ENCODE measurements around the gene PSMD3. TPM values are rescaled to one million over a fixed set of nuclear protein-coding genes. Genes with fewer than 3 reads are reported as not detected.

The PSMD3 gene
- total RNA-seq, 2 donors from 2014 or later: 68.8 to 74.2 TPM

- no peaks in the 10 kb centered on the region for H3K9me3 ChIP-seq
- H3K4me3 ChIP-seq: no peak overlapping the region
- TF ChIP-seq, protein P1, sequence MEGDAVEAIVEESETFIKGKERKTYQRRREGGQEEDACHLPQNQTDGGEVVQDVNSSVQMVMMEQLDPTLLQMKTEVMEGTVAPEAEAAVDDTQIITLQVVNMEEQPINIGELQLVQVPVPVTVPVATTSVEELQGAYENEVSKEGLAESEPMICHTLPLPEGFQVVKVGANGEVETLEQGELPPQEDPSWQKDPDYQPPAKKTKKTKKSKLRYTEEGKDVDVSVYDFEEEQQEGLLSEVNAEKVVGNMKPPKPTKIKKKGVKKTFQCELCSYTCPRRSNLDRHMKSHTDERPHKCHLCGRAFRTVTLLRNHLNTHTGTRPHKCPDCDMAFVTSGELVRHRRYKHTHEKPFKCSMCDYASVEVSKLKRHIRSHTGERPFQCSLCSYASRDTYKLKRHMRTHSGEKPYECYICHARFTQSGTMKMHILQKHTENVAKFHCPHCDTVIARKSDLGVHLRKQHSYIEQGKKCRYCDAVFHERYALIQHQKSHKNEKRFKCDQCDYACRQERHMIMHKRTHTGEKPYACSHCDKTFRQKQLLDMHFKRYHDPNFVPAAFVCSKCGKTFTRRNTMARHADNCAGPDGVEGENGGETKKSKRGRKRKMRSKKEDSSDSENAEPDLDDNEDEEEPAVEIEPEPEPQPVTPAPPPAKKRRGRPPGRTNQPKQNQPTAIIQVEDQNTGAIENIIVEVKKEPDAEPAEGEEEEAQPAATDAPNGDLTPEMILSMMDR (IDR thresholded peaks at IDR 0.05): no peak
- ATAC-seq (ENCODE audit: insufficient number of reproducible peaks, low FRiP score, low read depth) (no peak), DNase-seq (ENCODE audit: low spot score) (no peak)
- H3K36me3 ChIP-seq: no peaks in the 10 kb centered on the region
- no peak overlapping the region for H3K27ac ChIP-seq
- H3K4me1 ChIP-seq (ENCODE audit: control insufficient read depth in 1 of 2, low read depth in 2 of 2): no peaks in the 10 kb centered on the region
- no peaks in the 10 kb centered on the region for H3K27me3 ChIP-seq (replicated peaks; ENCODE audit: insufficient read depth)
Measured at GRCh38 chr17:39969375-39969774, 11.2 kb upstream of the PSMD3 start.

DNA sequence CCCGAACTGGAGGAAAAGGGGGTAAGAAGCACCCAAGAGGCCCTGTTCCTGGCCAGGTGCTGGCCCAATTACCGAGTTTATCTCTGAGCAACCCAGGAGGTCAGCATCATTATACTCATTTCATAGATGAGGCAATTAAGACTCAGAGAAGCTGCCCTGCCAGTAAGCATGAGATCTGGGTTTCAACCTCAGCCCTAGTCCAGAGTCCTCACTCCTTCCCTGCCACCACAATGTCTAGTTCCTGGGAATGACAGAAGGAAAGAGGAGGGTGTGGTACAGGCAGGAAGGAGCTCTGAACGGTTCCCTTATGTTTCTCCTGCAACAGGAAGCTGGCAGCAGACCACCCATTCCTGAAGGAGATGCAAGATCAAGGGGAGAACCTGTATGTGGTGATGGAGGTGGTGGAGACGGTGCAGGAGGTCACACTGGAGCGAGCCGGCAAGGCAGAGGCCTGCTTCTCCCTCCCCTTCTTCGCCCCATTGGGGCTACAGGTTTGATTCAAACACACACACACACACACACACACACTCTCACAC lies 10.4 kb upstream of the PSMD3 start:
- Histone ChIP-seq H3K27ac (no peak overlapping the region), H3K9me3 (no peaks in the 10 kb centered on the region), H3K27me3 (replicated peaks; ENCODE audit: insufficient read depth) (no peaks in the 10 kb centered on the region), H3K4me3 (no peak overlapping the region), H3K36me3 (no peaks in the 10 kb centered on the region), H3K4me1 (ENCODE audit: control insufficient read depth in 1 of 2, low read depth in 2 of 2) (no peaks in the 10 kb centered on the region)
- ATAC-seq (ENCODE audit: insufficient number of reproducible peaks, low FRiP score, low read depth) (no peak), DNase-seq (ENCODE audit: low spot score) (no peak)
- TF ChIP-seq, protein P1 (IDR thresholded peaks at IDR 0.05): no peak

DNA sequence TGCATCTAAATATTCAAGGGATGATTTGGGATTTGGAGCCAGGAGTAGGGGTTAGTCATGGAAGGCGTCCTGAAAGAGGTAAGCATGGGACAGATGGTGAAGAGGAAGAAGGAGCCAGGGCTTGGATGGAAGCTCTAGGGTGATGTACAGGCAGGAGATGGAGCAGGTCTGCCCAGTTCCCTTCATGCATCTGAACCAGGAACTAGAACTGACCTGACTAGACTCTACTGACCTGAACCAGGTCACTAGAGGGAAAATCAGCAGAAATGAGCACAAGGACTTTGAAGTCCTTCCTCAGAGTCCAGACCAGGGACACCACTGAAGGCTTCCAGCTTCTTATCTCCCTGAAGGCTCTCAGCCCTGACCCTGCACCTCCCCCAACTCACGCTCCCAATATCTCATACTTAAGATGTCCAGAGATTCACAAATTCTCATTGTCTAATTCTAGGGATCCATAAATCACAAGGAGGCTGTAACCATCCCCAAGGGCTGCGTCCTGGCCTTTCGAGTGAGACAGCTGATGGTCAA lies 9.5 kb upstream of the PSMD3 start:
- TF ChIP-seq, protein P1 (IDR thresholded peaks at IDR 0.05): no peak

DNA sequence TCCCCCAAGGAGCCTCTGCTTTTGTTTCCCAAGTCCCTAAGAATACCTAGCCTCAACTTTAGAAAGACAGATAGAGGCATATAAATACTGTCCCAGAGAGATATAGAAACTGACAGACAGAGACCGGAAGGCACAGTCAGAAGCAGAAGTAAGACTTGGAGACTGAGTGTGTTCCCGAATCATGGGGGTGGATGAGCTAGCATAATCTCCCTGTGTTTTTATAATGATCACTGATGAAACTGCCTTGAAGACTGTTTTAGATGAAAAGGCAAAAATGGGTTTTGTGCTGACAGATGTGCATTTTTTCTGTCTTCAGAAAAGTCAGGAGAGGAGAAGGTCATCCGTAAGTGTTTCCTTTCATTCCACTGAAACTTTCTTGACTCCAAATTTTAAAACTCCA lies 8.3 kb upstream of the PSMD3 start:
- H3K9me3 ChIP-seq: no peaks in the 10 kb centered on the region
- no peaks in the 10 kb centered on the region for H3K36me3 ChIP-seq
- TF ChIP-seq, protein P1 (IDR thresholded peaks at IDR 0.05): no peak
- no peak for DNase-seq (ENCODE audit: low spot score)
- no peaks in the 10 kb centered on the region for H3K4me1 ChIP-seq (ENCODE audit: control insufficient read depth in 1 of 2, low read depth in 2 of 2)
- H3K27me3 ChIP-seq (replicated peaks; ENCODE audit: insufficient read depth): no peaks in the 10 kb centered on the region
- no peak for ATAC-seq (ENCODE audit: insufficient number of reproducible peaks, low FRiP score, low read depth)
- H3K4me3 ChIP-seq: no peak overlapping the region
- H3K27ac ChIP-seq: no peak overlapping the region

More for the DNA sequence above, 9.5 kb upstream of the PSMD3 start:
- ATAC-seq (ENCODE audit: insufficient number of reproducible peaks, low FRiP score, low read depth): no peak
- no peaks in the 10 kb centered on the region for H3K27me3 ChIP-seq (replicated peaks; ENCODE audit: insufficient read depth)
- no peaks in the 10 kb centered on the region for H3K36me3 ChIP-seq
- H3K4me3 ChIP-seq: no peak overlapping the region
- no peaks in the 10 kb centered on the region for H3K9me3 ChIP-seq
- no peak for DNase-seq (ENCODE audit: low spot score)
- H3K27ac ChIP-seq: no peak overlapping the region
- H3K4me1 ChIP-seq (ENCODE audit: control insufficient read depth in 1 of 2, low read depth in 2 of 2): no peaks in the 10 kb centered on the region

GRCh38 chr17:39973496-39973895 lies 7.1 kb upstream of the PSMD3 start:
- Histone ChIP-seq H3K27me3 (replicated peaks; ENCODE audit: insufficient read depth) (no peaks in the 10 kb centered on the region), H3K27ac (no peak overlapping the region), H3K36me3 (no peaks in the 10 kb centered on the region), H3K4me3 (no peak overlapping the region), H3K9me3 (no peaks in the 10 kb centered on the region), H3K4me1 (ENCODE audit: control insufficient read depth in 1 of 2, low read depth in 2 of 2) (no peaks in the 10 kb centered on the region)
- ATAC-seq (ENCODE audit: insufficient number of reproducible peaks, low FRiP score, low read depth) (no peak), DNase-seq (ENCODE audit: low spot score) (no peak)
- TF ChIP-seq, protein P1 (IDR thresholded peaks at IDR 0.05): no peak

Measured in thoracic aorta (tissue), 2 donors.